NCI-H1417 (cell line): Measurements from ENCODE around the gene PARD3.
A peak's percentile ranks its signal among the peaks of the same experiment; 100 is the strongest.

Experiments
- DNase-seq, 3 experiments: peaks; one replicate each; lab custom pipeline; 2025; lab: John Stamatoyannopoulos, UW

PARD3 gene

DNA sequence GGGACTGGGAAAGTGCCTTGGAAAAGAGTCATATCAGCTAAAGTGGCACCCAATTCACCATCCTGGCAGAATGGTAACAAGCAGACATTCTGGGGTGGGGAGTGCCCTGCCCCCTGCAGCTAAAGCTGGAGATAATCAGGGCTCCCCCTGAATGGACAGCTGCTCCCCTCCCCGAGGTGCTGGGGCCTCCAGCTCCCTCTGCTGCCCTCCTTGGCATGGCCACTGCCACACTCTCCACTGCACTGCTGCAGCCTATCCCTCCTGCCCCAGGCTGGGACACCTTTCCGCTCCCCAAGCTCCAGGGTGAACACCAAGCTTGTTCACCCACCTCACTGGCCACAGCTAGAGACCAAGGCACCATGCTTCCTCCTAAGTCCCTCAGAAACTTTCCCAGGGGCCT lies 9.8 kb upstream of the PARD3 start:
- no peak for DNase-seq

DNA sequence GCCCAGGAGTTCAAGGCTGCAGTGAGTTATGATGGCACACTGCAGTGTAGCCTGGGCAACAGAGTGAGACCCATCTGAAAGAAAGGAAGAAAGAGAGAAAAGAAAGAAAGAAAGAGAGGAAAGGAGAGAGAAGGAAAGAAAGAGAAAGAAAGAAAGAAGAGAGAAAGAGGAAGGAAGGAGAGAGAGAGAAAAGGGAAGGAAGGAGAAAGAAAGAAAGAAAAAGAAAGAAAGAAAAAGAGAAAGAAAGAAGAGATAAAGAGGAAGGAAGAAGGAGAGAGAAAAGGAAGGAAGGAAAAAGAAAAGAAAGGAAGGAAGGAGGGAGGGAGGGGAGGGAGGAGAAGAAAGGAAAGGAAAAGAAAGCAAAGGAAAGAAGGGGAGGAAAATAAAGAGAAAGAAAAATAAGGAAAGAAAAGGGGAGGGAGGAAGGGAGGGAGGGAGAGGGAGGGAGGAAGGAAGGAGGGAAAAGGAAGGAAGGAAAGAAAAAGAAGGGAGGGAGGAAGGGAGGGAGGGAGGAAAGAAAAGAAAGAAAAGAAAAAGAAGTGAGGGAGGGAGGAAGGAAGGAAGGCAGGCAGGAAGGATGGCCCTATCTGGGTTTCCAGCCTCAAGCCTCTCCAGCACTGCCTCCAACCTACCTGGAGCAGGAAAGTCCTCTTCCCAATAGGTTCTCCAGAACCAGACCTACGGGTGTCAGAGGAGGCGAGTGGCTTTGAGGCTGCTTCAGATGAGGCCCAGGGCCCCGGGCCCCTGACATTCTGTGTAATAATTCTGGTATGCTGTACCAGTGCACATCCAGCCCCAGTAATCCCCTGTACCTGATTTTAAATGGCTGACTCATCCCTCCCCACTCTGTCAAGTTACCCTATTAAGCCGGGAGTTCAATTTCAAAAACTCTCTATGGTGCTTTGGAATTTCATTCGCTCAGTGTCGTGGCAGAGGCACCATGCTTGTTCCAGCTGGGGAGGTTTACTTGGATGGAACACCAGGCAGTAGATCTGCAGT lies 6.8 kb upstream of the PARD3 start:
- no peak for DNase-seq

DNA sequence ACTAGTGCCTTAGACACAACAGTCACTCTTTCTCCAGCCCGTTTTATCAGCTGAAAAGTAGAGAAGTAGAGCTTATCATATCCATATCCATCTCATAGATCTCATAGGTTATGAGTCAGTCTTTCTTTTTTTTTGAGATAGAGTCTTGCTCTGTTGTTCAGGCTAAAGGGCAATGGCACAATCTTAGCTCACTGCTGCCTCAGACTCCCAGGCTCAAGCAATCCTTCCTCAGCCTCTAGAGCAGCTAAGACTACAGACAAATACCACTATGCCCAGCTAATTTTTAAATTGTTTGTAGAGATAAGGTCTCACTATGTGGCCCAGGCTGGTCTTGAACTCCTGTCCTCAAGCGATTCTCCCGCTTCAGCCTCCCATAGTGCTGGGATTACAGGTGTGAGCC lies 2.5 kb upstream of the PARD3 start:
- DNase-seq: no peak

DNA sequence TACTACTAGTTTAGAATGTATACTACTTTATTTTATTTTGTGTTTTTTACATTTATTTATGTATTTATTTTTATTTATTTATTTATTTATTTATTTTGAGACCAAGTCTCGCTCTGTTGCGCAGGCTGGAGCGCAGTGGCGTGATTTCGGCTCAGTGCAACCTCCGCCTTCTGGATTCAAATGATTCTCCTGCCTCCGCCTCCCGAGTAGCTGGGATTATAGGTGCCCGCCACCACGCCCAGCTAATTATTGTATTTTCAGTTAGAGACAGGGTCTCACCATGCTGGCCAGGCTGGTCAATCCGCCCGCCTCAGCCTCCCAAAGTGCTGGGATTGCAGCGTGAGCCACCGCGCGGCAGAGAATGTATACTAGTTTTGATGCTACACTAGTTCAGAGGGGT lies 2.0 kb upstream of the PARD3 start:
- no peak for DNase-seq

DNA sequence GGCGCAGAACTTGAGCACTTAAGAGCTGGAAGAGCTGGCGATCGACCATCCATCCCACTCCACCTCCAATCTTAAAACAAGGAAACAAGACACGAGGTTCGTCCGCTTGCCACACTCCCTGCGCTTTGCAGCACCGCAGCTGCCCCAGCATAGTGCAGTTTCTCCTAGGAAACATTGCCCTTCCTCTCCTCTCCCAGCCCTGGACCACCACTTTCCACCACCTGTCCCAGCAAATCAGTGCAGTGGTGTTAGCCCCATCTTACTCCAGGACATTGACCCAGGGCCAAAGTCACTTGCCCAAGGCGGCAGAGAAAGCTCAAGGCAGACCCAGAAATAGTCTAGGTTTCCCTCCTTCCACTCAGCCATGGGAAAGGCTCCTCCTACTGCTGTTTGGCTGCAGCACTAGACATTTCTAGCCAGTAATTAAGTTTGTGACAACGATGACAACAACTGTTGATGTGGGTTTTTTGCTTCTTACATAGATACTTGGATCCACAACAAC lies 1.5 kb upstream of the PARD3 start:
- peak in 1 of 3 experiments; percentile 51 for DNase-seq

DNA sequence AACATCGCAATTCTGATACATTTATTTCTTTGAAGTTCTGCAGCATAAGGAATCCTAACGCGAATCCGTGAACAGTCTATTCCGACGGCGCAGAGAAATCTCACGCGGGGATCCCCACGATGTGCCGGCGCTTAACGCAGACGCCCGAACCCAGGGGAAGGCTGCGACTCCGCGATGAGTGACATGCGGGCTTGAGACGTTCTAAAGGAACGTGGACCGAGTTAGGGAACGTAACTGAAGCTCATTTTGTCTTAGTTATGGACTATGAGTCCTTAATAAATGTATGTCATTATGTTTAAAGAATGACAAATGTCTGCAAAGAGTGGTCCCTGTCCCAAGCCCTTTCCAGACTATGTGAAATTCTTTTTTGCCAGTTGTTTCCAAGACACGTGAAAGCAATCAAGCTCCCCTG lies 995 bp upstream of the PARD3 start:
- DNase-seq: peak in 1 of 3 experiments; percentile 45

DNA sequence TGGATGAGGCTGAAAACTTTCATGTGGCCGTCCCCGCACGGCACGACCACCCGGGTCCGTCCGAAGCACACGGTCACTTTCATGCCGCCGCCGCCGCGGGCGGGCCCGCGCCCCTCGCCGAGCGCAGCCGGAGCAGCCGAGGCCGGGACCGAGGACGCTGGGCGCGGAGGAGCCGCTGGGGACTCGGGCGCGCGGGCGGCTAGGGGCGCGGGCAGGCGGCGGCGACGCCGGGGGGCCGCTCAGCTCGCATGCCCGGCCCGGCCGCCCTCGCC lies 247 bp downstream of the PARD3 start:
- no peak for DNase-seq

DNA sequence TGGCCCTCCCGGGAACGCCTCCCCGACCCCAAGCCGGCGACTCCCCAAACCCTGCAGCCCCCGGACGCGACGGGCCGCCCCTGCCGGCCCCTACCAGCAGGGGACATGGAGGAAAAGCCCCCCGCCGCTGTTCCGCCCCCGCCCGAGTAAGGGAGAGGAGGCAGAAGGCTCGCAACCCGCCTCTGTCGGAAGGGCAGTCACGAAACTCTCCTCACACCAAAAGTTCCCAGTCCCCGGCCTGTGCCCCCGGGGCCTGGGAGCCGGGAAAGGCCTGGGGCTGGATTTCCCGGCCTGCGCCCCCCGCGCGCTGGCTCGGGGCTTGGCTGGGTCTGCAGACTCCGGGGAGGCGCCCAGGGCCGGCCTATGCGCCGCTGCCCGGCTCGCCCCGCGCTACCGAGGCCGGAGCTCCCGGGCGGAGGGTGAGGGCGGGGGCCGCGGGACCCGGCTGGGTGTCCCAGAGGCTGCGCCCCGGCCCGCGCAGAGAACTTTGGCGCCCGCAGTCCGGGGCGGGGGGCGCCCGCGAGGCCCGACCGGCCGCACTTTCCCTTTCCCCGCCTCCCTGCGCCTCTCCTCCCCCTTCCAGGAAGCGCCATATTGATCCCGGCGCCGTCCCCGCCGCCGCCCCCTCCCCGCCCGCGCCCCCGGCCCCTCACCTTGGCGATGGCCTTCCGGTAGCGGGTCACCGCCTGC lies 728 bp downstream of the PARD3 start:
- DNase-seq: peak in 2 of 3 experiments; percentile 64 to 68

DNA sequence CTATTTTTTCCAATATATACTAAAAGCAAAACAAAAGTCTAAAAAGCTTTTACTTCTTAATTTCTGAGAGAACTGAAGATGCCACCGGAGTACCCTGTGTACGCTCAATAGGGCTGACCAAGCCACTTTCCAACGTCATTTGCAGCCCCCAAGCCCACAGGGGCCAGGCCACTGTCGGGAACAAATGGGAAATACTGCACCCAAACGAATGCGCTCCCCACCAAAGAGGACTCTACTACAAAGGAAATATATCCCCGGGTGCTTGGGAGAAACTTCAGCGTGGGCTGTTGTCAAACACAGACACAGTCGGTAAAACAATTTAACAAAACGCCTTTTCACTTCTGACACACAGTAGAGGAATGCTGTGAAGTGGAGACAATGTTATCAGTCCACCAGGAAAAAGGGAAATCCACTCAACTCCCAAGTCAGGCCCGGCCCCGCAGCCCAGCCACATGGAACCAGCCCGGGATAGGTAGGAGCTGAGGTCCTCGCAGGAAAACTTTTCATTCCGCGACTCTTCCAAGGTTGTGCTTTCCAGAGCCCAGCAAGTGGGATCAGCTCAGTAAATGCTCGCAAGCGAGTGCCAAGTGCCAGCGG lies 1.4 kb downstream of the PARD3 start:
- peak in 1 of 3 experiments; percentile 46 for DNase-seq

DNA sequence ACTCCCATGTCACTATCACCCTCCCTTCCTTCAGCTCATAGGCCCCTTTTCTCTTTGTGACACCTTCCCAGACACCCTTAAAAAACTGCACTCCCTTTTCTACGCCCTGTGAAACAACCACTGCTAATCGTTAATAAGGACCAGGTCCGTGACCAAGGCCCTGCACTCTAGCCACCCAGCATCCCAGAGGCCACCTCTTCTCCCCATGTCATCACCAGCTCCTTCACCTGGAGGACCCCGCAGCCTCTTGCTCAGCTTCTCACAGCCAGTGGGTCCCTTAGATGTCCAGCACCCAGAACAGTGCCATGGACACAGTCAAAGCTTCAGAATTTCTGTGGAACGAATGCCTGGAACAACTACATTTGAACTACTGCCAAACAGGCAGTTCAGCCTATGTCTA lies 2.3 kb downstream of the PARD3 start:
- DNase-seq: no peak

DNA sequence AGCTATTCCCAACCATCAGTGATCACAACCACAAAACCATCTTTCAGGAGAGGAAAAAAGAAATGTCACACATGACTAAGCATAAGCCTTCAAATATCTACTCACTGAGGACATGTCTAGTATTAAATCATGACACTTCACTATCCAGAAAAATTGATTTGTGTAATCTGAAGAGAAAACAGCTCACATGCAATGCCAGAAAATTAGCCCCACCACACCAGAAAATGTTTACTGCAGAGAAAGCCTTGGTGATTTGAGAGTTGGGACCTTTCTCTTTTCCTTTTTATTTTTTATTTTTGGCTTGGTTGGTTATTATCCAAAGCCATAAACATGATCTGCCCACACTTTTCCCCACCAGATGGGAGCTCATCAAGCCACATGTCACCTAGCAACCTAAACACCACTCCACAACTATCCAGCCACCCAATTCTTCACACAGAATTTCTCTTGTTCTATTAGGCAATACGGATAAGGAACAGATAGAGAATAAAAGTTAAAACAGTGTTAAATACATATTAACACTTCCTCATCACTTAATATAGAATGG lies 3.1 kb downstream of the PARD3 start:
- peak in 1 of 3 experiments; percentile 5 for DNase-seq

DNA sequence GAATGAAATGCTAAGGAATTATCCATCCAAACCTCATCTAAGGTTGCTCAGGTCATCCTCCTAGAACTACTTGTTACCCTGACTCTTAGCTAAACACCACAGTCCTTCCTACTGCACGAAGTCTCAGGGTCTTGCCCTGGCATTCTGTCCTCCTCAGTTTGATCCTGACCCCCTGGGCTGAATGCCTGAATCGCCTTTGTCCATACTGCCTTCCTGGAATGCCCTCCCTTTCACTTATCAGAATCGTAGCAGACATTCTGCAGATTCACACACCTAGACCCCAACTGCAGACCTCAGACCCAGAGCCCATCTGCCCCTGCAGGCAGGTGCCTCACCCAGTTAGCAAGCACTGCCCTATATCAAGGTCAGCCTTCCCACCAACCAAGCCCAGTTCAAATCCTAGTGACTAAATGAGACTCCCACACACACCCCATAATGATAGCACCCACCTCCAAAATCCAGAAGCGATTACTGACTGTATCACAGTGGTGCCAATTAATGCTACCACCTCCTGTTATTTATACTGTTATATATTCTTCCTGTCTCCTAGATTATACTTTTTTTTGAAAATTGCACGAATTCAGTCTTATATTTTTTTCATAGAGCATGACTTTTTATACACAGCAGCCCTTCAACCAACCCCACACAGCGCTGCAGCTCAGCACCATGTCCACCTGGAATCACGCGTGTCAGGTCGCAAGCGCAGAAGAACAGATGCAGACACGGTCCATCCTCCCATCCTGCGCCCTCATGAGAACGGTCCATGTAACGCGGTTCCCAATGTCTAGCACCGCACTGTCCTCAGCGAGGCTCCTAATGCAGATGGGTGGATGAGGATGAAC lies 3.7 kb downstream of the PARD3 start:
- DNase-seq: no peak

DNA sequence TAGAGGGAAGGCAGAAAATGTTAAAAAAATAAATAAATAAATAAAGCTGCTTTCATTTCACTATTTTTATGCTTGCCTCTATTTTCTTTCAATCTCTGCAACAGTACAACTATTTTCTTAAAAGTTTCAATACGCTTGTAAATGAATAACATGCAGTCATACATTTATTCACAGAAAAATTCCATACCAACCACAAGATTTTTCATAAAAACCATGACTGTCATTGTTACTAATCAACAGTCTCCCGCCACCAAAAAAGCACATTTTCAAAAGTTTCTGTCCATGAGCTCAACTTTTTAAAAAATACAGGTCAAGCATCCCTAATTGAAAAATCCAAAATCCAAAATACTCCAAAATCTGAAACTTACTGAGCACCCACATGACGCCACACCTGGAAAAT lies 5.3 kb downstream of the PARD3 start:
- DNase-seq: no peak

DNA sequence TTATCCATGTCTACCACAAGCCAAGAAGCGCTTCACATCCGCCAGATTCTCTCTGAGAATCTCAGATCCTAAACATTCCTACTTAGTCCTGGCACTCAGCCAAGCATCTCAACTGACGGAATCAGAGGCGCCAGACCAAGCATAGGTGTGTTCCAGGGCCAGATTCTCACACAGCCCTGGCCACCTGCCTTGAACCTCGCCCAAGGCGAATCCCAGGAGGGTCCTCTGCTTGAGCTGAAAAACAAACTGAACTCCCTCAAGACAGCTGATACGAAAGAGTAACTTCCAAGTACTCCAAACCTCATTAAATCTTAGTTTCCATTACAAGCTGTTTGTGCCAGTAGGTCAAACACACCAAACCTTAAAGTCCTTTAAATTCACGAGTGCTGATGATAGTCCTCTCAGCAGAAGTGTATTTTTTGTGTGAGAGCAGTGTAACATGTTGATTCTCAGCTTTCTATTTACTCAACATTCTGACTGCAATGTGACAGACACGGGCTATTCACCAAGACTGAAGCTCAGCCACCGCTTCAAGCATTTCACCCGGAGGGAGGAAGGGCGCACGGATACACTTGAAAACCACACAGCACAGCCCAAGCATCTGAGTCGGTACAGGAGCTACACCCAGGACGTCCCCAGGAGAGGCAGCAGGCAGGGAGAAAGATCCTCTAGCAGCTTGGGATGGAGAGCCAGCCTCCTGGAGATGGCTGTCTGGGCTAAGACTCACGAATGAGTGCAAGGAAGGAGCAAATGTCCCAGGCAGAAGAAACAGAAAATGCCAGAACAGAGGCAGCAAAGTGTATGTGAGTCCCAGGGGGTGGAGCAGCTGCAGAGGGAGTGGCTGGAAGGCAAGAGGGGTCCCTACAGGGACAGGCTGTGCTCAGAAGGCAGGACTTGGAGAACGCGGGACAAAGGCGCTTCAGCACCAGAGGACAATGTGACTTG lies 6.0 kb downstream of the PARD3 start:
- DNase-seq: peak; percentile 15 to 95 (median 56)

DNA sequence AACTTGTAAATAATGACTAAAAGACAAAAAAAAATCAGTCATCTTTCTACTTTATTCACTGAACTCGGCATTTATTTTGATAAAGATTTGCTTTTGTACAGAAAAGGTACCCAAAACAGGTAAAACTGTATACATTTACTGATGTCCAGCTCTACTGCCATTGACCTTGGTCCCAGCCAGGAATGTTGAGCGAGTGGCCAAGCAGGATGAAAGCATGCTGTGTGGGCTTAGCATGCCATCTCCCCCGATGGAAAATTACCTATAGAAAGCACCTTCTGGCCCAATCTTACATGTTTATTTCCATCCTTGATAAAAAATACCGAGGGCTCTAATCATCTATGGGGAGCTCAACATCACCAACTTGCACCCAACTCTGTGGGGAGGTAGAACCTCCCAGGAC lies 6.8 kb downstream of the PARD3 start:
- no peak for DNase-seq

DNA sequence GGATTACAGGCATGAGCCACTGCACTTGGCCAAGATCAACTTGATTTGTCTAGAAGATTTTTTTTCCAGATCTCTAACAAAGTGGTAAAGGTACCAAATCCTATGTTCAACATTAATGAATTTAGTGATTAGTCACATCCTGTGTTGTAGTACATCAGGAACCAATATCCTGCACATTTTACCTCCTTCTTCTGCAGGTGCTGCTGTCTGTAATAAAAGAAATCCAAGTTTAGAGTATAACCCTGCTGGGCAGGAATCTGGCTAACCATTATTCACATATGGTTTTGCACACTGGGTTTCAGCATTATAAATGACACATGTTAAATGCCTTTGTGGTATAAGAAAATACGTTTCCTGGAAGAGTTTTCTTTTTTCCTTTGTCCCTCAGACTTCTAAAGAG lies 10.8 kb downstream of the PARD3 start:
- no peak for DNase-seq

DNA sequence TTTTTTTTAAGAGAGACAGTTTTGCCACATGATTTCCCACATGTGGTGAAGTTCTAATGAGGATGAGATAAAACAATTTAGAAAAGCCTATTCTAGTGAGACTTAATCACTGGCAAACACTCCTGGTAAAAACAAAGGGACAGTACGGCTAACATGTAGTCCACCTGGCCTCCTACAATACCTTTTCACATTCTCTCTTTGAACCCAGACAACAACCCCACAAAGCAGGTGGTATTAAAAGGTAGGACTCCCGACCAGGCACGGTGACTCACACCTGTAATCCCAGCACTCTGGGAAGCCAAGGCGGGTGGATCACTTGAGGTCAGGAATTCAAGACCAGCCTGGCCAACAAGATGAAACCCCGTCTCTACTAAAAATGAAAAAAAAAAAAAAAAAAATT lies 12.4 kb downstream of the PARD3 start:
- peak in 1 of 3 experiments; percentile 32 for DNase-seq

DNA sequence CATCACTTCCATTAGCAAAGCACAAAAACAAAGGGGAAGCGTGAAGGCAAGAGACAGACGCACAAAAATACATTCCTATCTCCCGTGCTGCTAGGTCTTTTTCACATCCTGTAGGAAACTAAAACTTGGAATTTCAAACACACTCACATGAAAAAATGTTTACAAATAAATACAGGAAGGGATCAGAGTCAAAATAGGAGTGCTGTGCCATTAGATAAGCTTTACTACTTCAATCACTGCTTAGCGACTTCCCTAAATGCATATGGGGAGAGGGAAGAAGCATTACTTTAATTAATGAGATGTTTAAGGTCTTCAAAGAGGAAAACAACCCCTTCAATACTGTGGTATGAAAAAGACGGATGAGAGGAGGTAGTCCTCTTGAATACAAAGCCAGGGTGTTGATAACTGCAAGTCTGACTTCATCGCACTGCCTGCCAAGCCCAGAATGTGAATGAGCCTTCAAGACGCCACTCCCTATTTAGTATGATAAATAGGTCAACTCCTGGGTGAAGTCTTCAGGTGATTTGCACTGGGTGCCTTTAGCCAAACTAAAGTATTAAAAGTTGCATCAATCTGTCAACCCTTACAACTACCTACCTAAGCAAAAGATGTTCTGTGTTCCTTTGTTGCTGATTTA lies 13.9 kb downstream of the PARD3 start:
- DNase-seq: no peak

DNA sequence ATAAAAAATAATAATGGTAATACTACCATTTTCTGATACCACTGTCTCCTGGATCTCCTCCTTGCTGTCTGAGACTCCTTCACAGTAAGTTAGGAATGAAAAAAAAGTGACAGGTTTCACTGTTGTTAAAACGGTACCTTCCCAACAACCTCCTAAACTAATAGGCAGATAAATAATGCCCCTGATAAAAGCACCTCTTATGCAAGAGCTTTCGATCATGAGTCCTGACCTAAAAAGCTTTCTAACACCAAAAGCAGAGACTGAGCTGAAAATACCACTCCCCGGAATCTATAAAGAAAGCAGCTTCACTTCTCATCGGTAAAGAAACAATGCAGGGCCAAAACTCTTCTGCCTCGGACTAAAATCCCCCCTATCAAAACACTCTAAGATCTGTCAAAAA lies 14.5 kb downstream of the PARD3 start:
- DNase-seq: no peak

DNA sequence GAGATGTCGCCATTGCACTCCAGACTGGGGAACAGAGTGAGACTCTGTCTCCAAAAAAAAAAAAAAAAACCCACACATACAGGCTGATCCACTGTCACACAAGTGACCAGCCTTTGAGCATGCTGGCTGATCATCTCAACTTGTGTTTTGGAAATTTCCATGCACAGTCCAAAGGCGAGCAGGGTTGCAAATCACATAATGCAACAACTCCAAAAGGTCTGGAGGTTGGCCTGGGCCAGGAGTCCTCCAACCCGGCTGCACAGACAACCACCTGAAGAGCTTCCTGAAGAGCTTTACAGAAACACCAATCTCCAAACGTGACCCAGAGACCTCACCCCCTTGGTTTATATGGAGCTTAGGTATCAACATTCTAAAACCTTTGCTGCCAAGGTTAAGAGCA lies 16.4 kb downstream of the PARD3 start:
- DNase-seq: no peak
